Left lung (tissue), 10 donors: Measurements from ENCODE around the gene HAUS3. TPM values are rescaled to one million over a fixed set of nuclear protein-coding genes. Genes with fewer than 3 reads are reported as not detected.

Experiments
- ATAC-seq: fragments of 200-7000 bp; cut with Tn5 transposase; one replicate; pipeline ENCODE4 v1.9.1; 2020; ENCODE audit warnings: moderate library complexity
- DNase-seq, 4 donors: peaks; one replicate each; pipeline ENCODE4 v3.0.0-alpha.2; 2013 to 2020
- H3K27ac ChIP-seq, 2 donors: fragments of 200-600 bp; sonication (generic) in 1 of 2; one replicate each; pipeline versions ENCODE4 v1.5.0 to v1.8.0; 2020 to 2021
- H3K27me3 ChIP-seq, 2 donors: fragments of 200-600 bp; sonication (generic) in 1 of 2; one replicate each; pipeline versions ENCODE4 v1.5.0 to v1.8.0; 2020 to 2021
- H3K36me3 ChIP-seq, 2 donors: fragments of 200-600 bp; sonication (generic) in 1 of 2; one replicate each; pipeline versions ENCODE4 v1.5.0 to v1.8.0; 2020 to 2021
- H3K4me1 ChIP-seq, 2 donors: fragments of 200-600 bp; one replicate each; pipeline ENCODE4 v1.8.0; 2021
- H3K4me3 ChIP-seq, 2 donors: fragments of 200-600 bp; sonication (generic) in 1 of 2; one replicate each; pipeline versions ENCODE4 v1.5.0 to v1.8.0; 2020 to 2021; ENCODE audit warnings: mild to moderate bottlenecking in 1 of 2
- H3K9me3 ChIP-seq, 2 donors: fragments of 200-600 bp; sonication (generic) in 1 of 2; one replicate each; pipeline versions ENCODE4 v1.5.0 to v1.8.0; 2020 to 2021
- intact Hi-C, 2 donors: fragments of 100-400 bp; cut with DNase I; formaldehyde crosslinking; loops; one replicate each; pipeline versions ENCODE4 v1.11.2 to v1.14.2; 2022
- polyA plus RNA-seq, 6 donors: library from polyadenylated mRNA; unstranded; fragments of 120-200 nt; gene quantifications; one replicate each; pipeline ENCODE4 v1.2.1, GENCODE V29; 2013; ENCODE audit not compliant: insufficient read length in 6 of 6
- total RNA-seq, 2 donors: library from RNA; stranded (reverse); fragmentation: NEBNext Ultra II Directional; extraction: Animal tissue kit (Norgen Biotek cat#: 25700); gene quantifications; one replicate each; pipeline ENCODE4 v1.2.1, GENCODE V29; 2021
- TF ChIP-seq, protein P1 (sequence below), 2 donors: fragments of 200-600 bp; sonication (generic) in 1 of 2; IDR thresholded peaks; one replicate each; pipeline versions ENCODE4 v1.5.0 to v1.8.0; 2021; ENCODE audit warnings: antibody characterized with exemption in 2 of 2
- donor health status: DM: no; HTN: yes; CAD: no.
- donor health status: DM: no; HTN: no; CAD: no.

The HAUS3 gene
- total and polyA plus RNA-seq, 8 donors: 9.7 to 26.7 (median 23.2) TPM

DNA sequence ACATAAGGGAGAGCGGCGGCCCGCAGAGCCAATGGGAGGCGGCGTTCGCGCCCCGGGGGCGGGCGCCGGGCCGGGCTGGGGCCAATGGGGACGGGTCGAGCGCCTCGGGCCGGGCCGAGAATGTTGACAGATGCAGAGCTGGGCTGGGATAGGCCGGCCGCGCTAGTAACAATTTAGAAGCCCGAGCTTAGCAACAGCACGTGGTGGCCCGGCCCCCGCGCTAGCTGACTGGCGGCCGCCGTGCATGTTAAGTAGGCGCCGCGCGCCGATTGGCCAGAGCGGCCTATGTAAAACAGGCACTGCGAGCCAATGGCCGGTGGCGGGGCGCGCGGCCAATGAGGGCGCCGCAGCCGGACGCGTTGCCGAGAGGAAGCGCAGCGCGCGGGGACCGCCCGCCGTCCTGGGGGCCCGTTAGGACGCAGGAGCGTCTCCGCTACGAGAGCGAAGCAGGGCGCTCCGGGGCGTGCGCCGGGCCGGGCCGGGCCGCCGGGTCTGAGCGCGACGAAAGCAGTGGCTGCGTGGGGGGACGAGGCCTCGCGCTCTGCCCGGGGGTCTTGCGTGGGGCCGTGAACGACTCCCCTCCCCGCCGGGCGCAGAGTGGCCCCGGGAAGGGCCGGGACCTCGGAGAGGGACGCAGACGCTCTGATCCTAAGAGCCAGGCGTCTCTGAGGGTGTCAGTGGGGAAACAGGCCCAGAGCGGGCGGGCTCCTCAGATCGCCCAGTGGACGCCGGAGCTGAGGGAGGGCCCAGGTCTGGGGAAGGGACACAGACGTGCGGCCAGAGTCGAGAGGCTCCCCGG is 20.4 kb upstream of the HAUS3 start:
- Histone ChIP-seq H3K36me3 (peaks cover 0 to 14% of the 10 kb centered on the region in 2 donors), H3K4me1 (peaks cover 36 to 50% of the 10 kb centered on the region in 2 donors), H3K27me3 (no peaks in the 10 kb centered on the region), H3K27ac (peak overlapping the region; percentile 93 to 94), H3K4me3 (peak overlapping the region; percentile 57 to 93), H3K9me3 (no peaks in the 10 kb centered on the region)
- TF ChIP-seq, protein P1, sequence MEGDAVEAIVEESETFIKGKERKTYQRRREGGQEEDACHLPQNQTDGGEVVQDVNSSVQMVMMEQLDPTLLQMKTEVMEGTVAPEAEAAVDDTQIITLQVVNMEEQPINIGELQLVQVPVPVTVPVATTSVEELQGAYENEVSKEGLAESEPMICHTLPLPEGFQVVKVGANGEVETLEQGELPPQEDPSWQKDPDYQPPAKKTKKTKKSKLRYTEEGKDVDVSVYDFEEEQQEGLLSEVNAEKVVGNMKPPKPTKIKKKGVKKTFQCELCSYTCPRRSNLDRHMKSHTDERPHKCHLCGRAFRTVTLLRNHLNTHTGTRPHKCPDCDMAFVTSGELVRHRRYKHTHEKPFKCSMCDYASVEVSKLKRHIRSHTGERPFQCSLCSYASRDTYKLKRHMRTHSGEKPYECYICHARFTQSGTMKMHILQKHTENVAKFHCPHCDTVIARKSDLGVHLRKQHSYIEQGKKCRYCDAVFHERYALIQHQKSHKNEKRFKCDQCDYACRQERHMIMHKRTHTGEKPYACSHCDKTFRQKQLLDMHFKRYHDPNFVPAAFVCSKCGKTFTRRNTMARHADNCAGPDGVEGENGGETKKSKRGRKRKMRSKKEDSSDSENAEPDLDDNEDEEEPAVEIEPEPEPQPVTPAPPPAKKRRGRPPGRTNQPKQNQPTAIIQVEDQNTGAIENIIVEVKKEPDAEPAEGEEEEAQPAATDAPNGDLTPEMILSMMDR (IDR thresholded peaks at IDR 0.05): no peak
- intact Hi-C loops: no loop called here
- ATAC-seq (peak; percentile 95), DNase-seq (peak; percentile 98 to 100 (median 100))

DNA sequence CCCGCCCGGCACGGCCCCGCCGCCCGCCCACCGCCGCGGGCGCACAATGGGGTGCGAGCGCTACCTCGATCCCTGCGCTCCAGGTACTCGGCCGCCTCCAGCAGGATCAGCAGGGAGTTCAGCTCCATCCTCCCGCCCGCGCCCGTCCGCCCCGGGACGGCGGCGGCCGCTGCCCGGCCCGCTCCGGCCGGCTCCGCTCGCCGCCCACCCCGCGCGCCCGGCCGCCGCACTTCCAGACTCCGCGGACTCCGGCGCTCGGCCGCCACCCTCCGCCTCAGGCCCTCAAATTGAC is 19.9 kb upstream of the HAUS3 start, which contains the start of gene MXD4:
TSS of gene MXD4 (minus strand) at position 257 of the 292 bp plus-strand sequence. CDS start at position 128, 129 bp downstream.
- no peaks in the 10 kb centered on the region for H3K9me3 ChIP-seq
- H3K27me3 ChIP-seq: no peaks in the 10 kb centered on the region
- intact Hi-C loops: no loop called here
- H3K27ac ChIP-seq: peak within 1 kb of the TSS; percentile 93 to 94
- peaks cover 0 to 19% of the 10 kb centered on the region in 2 donors for H3K36me3 ChIP-seq
- ATAC-seq (no peak), DNase-seq (no peak)
- H3K4me1 ChIP-seq: peaks cover 42 to 56% of the 10 kb centered on the region in 2 donors
- TF ChIP-seq, protein P1 (IDR thresholded peaks at IDR 0.05): no peak
- H3K4me3 ChIP-seq: peak within 1 kb of the TSS; percentile 89 to 93

DNA sequence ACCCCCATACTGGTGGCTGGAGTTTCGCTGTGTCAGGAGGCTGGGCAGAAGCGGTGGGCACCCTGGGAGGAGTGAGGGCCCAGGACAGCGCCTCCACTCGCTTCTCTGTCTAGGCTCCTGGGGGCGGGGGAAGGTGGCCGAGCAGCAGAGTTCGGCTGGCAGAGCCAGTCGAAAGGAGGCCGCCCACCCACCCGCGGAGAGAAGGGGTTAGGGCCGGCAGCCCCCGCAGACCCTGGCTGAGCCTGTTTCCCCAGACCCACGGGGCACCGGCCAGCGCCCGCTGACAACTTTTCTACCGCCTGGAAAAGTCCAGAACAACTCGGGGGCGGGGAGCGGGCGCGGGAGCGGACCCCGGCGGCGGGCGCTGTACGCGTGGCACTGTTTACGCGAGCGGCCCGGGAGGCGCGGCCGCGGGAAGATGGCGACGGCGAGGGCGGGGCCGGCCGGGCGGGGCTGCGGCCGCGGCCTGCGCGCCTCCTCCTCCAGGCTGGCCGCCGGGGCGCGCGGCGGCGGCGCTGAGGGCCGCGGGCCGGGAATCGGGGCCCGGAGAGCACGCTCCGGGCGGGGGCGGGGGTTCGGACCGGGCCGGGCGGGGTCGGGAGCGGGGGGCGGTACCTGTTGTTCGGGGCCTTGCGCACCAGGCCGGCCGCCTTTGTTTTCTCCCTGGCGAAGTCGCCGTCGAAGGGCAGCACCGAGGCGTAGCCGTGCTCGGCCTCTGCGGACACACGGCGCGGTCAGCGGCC is 19.4 kb upstream of the HAUS3 start:
- intact Hi-C loops: no loop called here
- TF ChIP-seq, protein P1 (IDR thresholded peaks at IDR 0.05): no peak
- Histone ChIP-seq H3K27ac (peak overlapping the region; percentile 83 to 94), H3K36me3 (peaks cover 0 to 19% of the 10 kb centered on the region in 2 donors), H3K27me3 (no peaks in the 10 kb centered on the region), H3K4me1 (peaks cover 45 to 61% of the 10 kb centered on the region in 2 donors), H3K9me3 (no peaks in the 10 kb centered on the region), H3K4me3 (peak overlapping the region; percentile 89 to 93)
- ATAC-seq (peak; percentile 23), DNase-seq (peak in 3 of 4 donors; percentile 34 to 94 (median 65))

DNA sequence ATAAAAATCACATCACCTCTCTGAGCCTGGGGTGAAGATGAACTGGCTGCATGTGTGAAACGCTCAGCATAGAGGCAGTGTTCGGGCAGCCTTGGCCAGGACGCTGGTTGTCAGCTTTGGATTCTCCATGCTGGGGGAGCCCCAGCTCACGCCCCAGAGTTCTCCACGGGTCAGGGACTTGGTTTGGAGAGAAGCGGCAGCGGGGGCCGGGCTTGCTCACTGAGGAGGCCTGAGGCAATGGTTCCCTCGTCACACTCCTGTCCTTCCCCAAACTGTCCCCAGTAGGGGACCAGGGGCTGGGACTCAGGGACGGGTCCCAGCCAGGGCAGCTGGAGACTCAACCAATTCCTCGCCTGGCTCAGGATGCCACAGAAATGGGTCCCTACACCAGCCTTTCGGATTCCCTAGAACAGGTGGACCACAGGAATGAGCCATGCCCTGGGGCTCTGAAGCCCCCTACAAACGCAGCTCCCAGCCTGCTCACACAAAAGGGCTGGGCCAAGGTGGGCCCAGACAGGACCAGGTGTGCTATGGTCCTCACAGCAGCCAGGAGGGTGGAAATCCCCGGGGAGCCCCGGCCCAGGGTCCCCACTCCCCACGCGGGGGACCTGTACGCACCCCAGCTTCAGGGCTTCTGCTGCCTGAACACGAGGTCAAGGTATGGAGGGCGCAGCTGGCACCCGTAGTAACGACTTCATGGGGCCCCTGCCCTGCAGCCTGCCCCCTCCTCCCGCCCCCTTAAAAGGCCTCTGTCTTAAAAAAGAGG is 18.6 kb upstream of the HAUS3 start:
- no peaks in the 10 kb centered on the region for H3K27me3 ChIP-seq
- DNase-seq (peak in 2 of 4 donors; percentile 37 to 80), ATAC-seq (no peak)
- TF ChIP-seq, protein P1 (IDR thresholded peaks at IDR 0.05): no peak
- peak overlapping the region; percentile 89 to 93 for H3K4me3 ChIP-seq
- H3K27ac ChIP-seq: peak overlapping the region; percentile 69 to 74
- no peaks in the 10 kb centered on the region for H3K9me3 ChIP-seq
- peaks cover 49 to 68% of the 10 kb centered on the region in 2 donors for H3K4me1 ChIP-seq
- peaks cover 0 to 19% of the 10 kb centered on the region in 2 donors for H3K36me3 ChIP-seq
- intact Hi-C loops: no loop called here
